Hematopoietic multipotent progenitor cell (in vitro differentiated cells): ENCODE measurements around the gene MED19. TPM values are rescaled to one million over a fixed set of nuclear protein-coding genes. Genes with fewer than 3 reads are reported as not detected.

ENCODE experiments used
- small RNA-seq: library from RNA; depleted of rRNA; stranded (forward); fragments of <200 nt; gene quantifications from one replicate; pipeline ENCODE3, GENCODE V24; 2012
- total RNA-seq: library from RNA; depleted of rRNA; stranded (reverse); fragments of >200 nt; gene quantifications from one replicate; pipeline ENCODE4 v1.2.3, GENCODE V29; 2012

Gene MED19
- total RNA-seq, 1 donor = 21.5 TPM

Small RNA genes within 50 kb of the gene (small RNA-seq; reads per million reads assigned to genes)
- gene TMX2-CTNND1 = not detected

Other genes with a start within 250 kb of the MED19 start
- 81.6 TPM for gene SLC43A1, start 196.5 kb downstream of the MED19 start, total RNA-seq
- gene TIMM10, start 181.5 kb downstream of the MED19 start, total RNA-seq = 29.4 TPM
- gene SMTNL1, start 174.6 kb downstream of the MED19 start, total RNA-seq = not detected
- gene UBE2L6, start 144.5 kb downstream of the MED19 start, total RNA-seq = 215 TPM
- 49.8 TPM for gene SERPING1, start 114.5 kb downstream of the MED19 start, total RNA-seq
- 3.5 TPM for gene YPEL4, start 62.3 kb downstream of the MED19 start, total RNA-seq
- 10.0 TPM for gene CLP1, start 54.5 kb downstream of the MED19 start, total RNA-seq
- gene ZDHHC5, start 44.1 kb downstream of the MED19 start, total RNA-seq = 20.2 TPM
- gene TMX2, start 378 bp upstream of the MED19 start, total RNA-seq = 42.8 TPM
- 96.7 TPM for gene SELENOH, start 29.3 kb upstream of the MED19 start, total RNA-seq
- not detected for gene BTBD18, start 39.6 kb upstream of the MED19 start, total RNA-seq
- gene CTNND1, start 49.6 kb upstream of the MED19 start, total RNA-seq = 59.8 TPM